ENCODE data around the gene RAMP3. TPM values are rescaled to one million over a fixed set of nuclear protein-coding genes. Genes with fewer than 3 reads are reported as not detected.

RAMP3 gene
- total RNA-seq, 1 donor from 2014 or later: not detected

- Histone ChIP-seq H3K4me3 (ENCODE audit: insufficient read depth, low read depth, low read length) (no peak overlapping the region), H3K9ac (ENCODE audit: low read length) (no peak overlapping the region), H3K36me3 (ENCODE audit: insufficient read depth, low read length) (no peaks in the 10 kb centered on the region), H3K79me2 (ENCODE audit: insufficient read depth, low read length) (no peaks in the 10 kb centered on the region), H4K20me1 (ENCODE audit: insufficient read depth, low read length) (no peaks in the 10 kb centered on the region), H3K9me3 (ENCODE audit: insufficient read depth, low read depth, low read length) (no peaks in the 10 kb centered on the region), H3K27me3 (ENCODE audit: insufficient read depth, low read length) (peaks cover 5% of the 10 kb centered on the region), H2AFZ (ENCODE audit: low read depth, low read length) (no peak overlapping the region), H3K4me2 (ENCODE audit: low read length) (no peak overlapping the region), H3K27ac (ENCODE audit: low read depth, low read length) (no peak overlapping the region), H3K4me1 (ENCODE audit: insufficient read depth, low read length) (no peaks in the 10 kb centered on the region)
- DNase-seq (ENCODE audit: low read depth) (no peak), FAIRE-seq (no peak)
- Mint-ChIP-seq H3K4me3 (ENCODE audit: unreplicated experiment) (no peak overlapping the region), H3K36me3 (ENCODE audit: low read depth, unreplicated experiment) (no peaks in the 10 kb centered on the region), H3K27ac (ENCODE audit: unreplicated experiment) (no peak overlapping the region), H3K4me1 (ENCODE audit: low read depth, unreplicated experiment) (no peaks in the 10 kb centered on the region), H3K9me3 (ENCODE audit: unreplicated experiment) (peaks cover 4% of the 10 kb centered on the region), H3K27me3 (ENCODE audit: low read depth, unreplicated experiment) (peaks cover 67% of the 10 kb centered on the region)
- TF ChIP-seq CTCF (IDR thresholded peaks at IDR 0.05; ENCODE audit: insufficient read depth, low read depth, low read length) (no peak), EZH2 (IDR thresholded peaks at IDR 0.05; ENCODE audit: insufficient read depth, low read length) (no peak)
Observed at GRCh38 chr7:45176886-45177731, 19.5 kb downstream of the RAMP3 start.

- no peaks in the 10 kb centered on the region for H3K79me2 ChIP-seq (ENCODE audit: insufficient read depth, low read length)
- DNase-seq (ENCODE audit: low read depth): no peak
- no peak overlapping the region for H3K27ac Mint-ChIP-seq (ENCODE audit: unreplicated experiment)
- H3K27me3 ChIP-seq (ENCODE audit: insufficient read depth, low read length): peaks cover 5% of the 10 kb centered on the region
- no peak overlapping the region for H3K27ac ChIP-seq (ENCODE audit: low read depth, low read length)
- H4K20me1 ChIP-seq (ENCODE audit: insufficient read depth, low read length): no peaks in the 10 kb centered on the region
- no peaks in the 10 kb centered on the region for H3K36me3 Mint-ChIP-seq (ENCODE audit: low read depth, unreplicated experiment)
- H3K4me1 ChIP-seq (ENCODE audit: insufficient read depth, low read length): no peaks in the 10 kb centered on the region
- H3K9me3 ChIP-seq (ENCODE audit: insufficient read depth, low read depth, low read length): no peaks in the 10 kb centered on the region
- H3K4me3 Mint-ChIP-seq (ENCODE audit: unreplicated experiment): no peak overlapping the region
- TF ChIP-seq CTCF (IDR thresholded peaks at IDR 0.05; ENCODE audit: insufficient read depth, low read depth, low read length): no peak
- H3K27me3 Mint-ChIP-seq (ENCODE audit: low read depth, unreplicated experiment): peaks cover 67% of the 10 kb centered on the region
- no peak overlapping the region for H3K4me3 ChIP-seq (ENCODE audit: insufficient read depth, low read depth, low read length)
- peaks cover 4% of the 10 kb centered on the region for H3K9me3 Mint-ChIP-seq (ENCODE audit: unreplicated experiment)
- H2AFZ ChIP-seq (ENCODE audit: low read depth, low read length): no peak overlapping the region
- H3K4me2 ChIP-seq (ENCODE audit: low read length): no peak overlapping the region
- H3K9ac ChIP-seq (ENCODE audit: low read length): no peak overlapping the region
- no peaks in the 10 kb centered on the region for H3K4me1 Mint-ChIP-seq (ENCODE audit: low read depth, unreplicated experiment)
- FAIRE-seq: no peak
- H3K36me3 ChIP-seq (ENCODE audit: insufficient read depth, low read length): no peaks in the 10 kb centered on the region
Observed at GRCh38 chr7:45177801-45178200, 20.2 kb downstream of the RAMP3 start.

Measured in astrocyte (in vitro differentiated cells and primary cell).